Measurements from ENCODE around the gene MAEA. TPM values are rescaled to one million over a fixed set of nuclear protein-coding genes. Genes with fewer than 3 reads are reported as not detected.
A peak's percentile ranks its signal among the peaks of the same experiment; 100 is the strongest.

MAEA gene
- total RNA-seq, 2 donors from 2014 or later: 65.8 to 124 TPM

DNA sequence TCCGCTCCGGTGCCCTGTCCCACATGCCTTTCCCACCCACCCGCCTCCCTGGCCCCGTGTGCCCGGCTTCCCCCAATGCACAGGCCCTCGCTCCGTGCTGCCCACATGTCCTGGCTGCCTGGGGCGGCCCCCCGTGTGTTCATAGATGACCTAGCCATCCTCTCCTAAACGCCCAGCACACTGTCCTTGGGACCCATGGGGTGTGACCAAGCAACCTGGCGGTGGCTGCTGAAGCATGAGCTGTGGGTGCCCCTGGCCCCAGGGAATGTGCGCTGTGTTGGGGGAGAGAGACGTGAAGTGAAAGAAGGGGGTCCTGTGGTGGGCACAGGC, 28.3 kb downstream of the MAEA start:
- Histone ChIP-seq H3K27ac (no peak overlapping the region), H3K36me3 (peaks cover 16% of the 10 kb centered on the region), H3K27me3 (no peaks in the 10 kb centered on the region), H3K9me3 (no peaks in the 10 kb centered on the region), H3K4me3 (no peak overlapping the region), H3K4me1 (no peaks in the 10 kb centered on the region), H3K9ac (ENCODE audit: low read depth in 2 of 2, low read length in 2 of 2) (no peak overlapping the region)
- intact Hi-C loops (cut with DNase I): no loop called here
- TF ChIP-seq, protein P1, sequence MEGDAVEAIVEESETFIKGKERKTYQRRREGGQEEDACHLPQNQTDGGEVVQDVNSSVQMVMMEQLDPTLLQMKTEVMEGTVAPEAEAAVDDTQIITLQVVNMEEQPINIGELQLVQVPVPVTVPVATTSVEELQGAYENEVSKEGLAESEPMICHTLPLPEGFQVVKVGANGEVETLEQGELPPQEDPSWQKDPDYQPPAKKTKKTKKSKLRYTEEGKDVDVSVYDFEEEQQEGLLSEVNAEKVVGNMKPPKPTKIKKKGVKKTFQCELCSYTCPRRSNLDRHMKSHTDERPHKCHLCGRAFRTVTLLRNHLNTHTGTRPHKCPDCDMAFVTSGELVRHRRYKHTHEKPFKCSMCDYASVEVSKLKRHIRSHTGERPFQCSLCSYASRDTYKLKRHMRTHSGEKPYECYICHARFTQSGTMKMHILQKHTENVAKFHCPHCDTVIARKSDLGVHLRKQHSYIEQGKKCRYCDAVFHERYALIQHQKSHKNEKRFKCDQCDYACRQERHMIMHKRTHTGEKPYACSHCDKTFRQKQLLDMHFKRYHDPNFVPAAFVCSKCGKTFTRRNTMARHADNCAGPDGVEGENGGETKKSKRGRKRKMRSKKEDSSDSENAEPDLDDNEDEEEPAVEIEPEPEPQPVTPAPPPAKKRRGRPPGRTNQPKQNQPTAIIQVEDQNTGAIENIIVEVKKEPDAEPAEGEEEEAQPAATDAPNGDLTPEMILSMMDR (IDR thresholded peaks at IDR 0.05): no peak
- no peak for DNase-seq

DNA sequence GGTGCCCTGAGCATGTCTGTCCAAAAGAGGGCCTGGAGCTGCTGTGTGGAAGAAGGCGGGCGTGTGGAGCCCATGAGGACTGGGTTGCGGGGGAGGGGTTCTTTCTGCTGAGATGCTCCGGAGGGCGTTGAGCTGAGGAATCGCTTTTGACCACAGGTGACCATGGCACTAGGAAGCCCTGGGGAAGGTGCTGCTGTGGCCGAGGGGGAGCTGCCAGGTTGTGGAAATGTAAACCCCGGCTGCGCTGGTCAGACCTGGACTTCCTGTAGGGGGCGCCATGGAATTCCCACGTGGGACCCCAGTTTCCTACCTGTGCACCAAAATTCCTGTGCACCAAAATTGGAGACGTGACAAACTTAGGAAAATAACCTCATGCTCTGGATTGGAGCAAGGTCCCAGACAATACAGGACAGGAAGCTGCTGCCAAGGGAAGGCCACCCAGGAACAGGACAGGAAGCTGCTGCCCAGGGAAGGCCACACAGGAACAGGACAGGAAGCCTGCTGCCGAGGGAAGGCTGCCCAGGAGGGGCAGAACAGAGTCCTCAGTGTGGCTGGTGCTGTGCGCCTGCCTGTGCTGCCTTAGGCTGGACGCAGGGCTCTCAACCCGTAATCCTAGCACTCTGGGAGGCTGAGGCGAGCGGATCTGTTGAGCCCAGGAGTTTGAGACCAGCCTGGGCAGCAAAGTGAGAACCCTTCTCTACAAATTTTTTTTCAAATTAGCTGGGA, 29.0 kb downstream of the MAEA start:
- Histone ChIP-seq H3K27me3 (no peaks in the 10 kb centered on the region), H3K4me3 (no peak overlapping the region), H3K27ac (no peak overlapping the region), H3K9ac (ENCODE audit: low read depth in 2 of 2, low read length in 2 of 2) (no peak overlapping the region), H3K4me1 (no peaks in the 10 kb centered on the region), H3K9me3 (no peaks in the 10 kb centered on the region), H3K36me3 (peaks cover 16% of the 10 kb centered on the region)
- DNase-seq: no peak
- intact Hi-C loops (cut with DNase I): no loop called here
- TF ChIP-seq, protein P1 (IDR thresholded peaks at IDR 0.05): peak; percentile 17

DNA sequence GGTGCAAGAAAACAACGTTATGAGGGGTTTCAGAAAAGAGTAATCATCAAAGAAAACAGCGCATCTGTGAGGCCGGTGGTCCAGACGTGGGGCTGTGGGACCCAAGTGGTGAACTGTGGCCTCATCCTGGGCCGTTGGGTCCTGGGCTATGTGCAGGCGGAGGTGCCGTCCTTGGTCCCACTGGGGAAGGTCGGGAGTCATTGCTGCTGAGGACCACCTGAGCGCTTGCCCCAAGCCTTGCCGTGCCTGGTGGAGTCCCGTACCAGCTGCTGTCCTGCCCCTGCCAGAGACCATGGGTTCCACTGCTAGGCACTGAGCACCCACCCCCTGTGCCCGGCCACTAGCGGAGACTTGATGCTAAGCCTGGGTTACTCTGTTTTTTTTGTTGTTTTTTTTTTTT, 31.8 kb downstream of the MAEA start:
- H3K9ac ChIP-seq (ENCODE audit: low read depth in 2 of 2, low read length in 2 of 2): no peak overlapping the region
- H3K9me3 ChIP-seq: no peaks in the 10 kb centered on the region
- H3K27me3 ChIP-seq: no peaks in the 10 kb centered on the region
- H3K4me3 ChIP-seq: no peak overlapping the region
- H3K36me3 ChIP-seq: peaks cover 13% of the 10 kb centered on the region
- no peak for DNase-seq
- H3K4me1 ChIP-seq: no peaks in the 10 kb centered on the region
- intact Hi-C loops (cut with DNase I): no loop called here
- TF ChIP-seq, protein P1 (IDR thresholded peaks at IDR 0.05): no peak
- no peak overlapping the region for H3K27ac ChIP-seq

DNA sequence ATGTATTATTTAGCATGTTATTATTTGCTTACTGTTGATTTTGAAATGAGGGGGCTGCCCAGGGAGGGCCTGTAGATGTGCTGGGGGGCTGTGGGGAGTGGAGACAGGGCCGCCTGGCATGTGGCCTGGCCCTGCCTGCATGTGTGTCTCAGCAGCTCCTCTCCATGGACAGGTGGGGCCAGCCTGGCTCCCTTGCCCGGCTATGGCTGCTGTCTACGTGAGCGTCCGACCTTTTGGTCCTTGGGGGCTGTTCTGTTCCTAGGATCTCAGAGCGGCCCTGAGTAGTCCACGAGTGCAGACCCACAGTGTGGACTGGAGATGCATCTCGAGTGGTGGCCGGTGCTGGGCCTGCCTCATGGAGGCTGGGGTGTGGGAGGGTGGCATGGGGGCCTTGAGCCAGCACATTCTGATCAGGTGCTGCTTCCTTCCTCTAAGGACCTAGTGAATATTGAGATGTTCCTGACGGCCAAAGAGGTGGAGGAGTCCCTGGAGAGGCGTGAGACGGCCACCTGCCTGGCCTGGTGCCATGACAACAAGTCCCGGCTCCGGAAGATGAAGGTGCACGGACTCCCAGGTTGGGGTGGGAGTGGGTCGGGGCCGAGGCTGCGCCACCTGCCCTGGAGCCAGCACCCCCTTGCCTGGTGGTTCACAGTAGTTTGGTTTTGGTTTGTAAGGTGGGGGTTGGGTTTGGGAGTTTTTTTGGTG, 32.4 kb downstream of the MAEA start:
- intact Hi-C loops (cut with DNase I): no loop called here
- Histone ChIP-seq H3K4me3 (no peak overlapping the region), H3K9me3 (no peaks in the 10 kb centered on the region), H3K36me3 (peaks cover 13% of the 10 kb centered on the region), H3K9ac (ENCODE audit: low read depth in 2 of 2, low read length in 2 of 2) (no peak overlapping the region), H3K27me3 (no peaks in the 10 kb centered on the region), H3K27ac (no peak overlapping the region), H3K4me1 (no peaks in the 10 kb centered on the region)
- no peak for DNase-seq
- TF ChIP-seq, protein P1 (IDR thresholded peaks at IDR 0.05): no peak

DNA sequence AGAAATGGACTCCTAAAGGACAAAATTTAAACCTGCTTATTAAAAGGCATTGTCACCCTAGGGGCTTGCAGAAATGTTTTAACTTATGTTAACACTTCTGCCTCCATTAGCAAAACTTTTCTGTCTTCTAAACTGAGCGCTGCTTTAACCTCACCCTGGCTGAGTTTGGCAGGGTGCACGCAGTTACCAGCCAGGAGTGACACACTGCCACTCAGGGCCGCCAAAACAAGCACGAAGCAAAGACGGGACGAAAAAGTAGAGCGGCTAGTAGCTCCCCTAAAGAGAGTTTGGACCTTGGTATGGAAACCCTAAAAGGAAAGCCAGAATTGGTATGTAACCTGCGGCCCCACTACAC, 33.6 kb downstream of the MAEA start:
- H3K27me3 ChIP-seq: no peaks in the 10 kb centered on the region
- DNase-seq: no peak
- no peak overlapping the region for H3K4me3 ChIP-seq
- no peak overlapping the region for H3K9ac ChIP-seq (ENCODE audit: low read depth in 2 of 2, low read length in 2 of 2)
- no peaks in the 10 kb centered on the region for H3K9me3 ChIP-seq
- H3K4me1 ChIP-seq: no peaks in the 10 kb centered on the region
- TF ChIP-seq, protein P1 (IDR thresholded peaks at IDR 0.05): no peak
- peaks cover 7% of the 10 kb centered on the region for H3K36me3 ChIP-seq
- H3K27ac ChIP-seq: no peak overlapping the region
- intact Hi-C loops (cut with DNase I): no loop called here
